Activated CD4-positive, alpha-beta T cell treated with anti-CD3 and anti-CD28 coated beads, Interleukin-2, amount 50 U/mL, for 48 hours (primary cell): Measurements from ENCODE around the gene ASCL3.
"Not testable (repeated sequence)": the region's sequence is repeated elsewhere in the genome, so short reads cannot be mapped to it uniquely, and the experiment has no call there.

Experiments
- DNase-seq, 2 experiments: peaks; one replicate each; pipeline ENCODE4 v3.0.0-alpha.2; 2020

Gene ASCL3

GRCh38 chr11:8947230-8947943 is 4.6 kb upstream of the ASCL3 start:
- no peak for DNase-seq

GRCh38 chr11:8941341-8942103 is 1.3 kb downstream of the ASCL3 start:
- no peak for DNase-seq

- no peak for DNase-seq
These were observed 5.2 kb downstream of the ASCL3 start for GRCh38 chr11:8937659-8938058.

GRCh38 chr11:8937159-8937558 is 5.7 kb downstream of the ASCL3 start:
- no peak for DNase-seq

- DNase-seq, result not testable (repeated sequence)
These were observed 7.0 kb downstream of the ASCL3 start for GRCh38 chr11:8935789-8936188.

GRCh38 chr11:8934742-8935488 is 7.9 kb downstream of the ASCL3 start:
- no peak for DNase-seq

GRCh38 chr11:8933931-8934330 is 8.9 kb downstream of the ASCL3 start:
- no peak for DNase-seq

- no peak for DNase-seq
These were observed 10.1 kb downstream of the ASCL3 start, which contains the start of gene C11orf16 for GRCh38 chr11:8932564-8933180. C11orf16 (minus strand) TSS chr11:8932947; CDS start chr11:8932308, 639 bp downstream.

- DNase-seq, result no peak
These were observed 12.2 kb downstream of the ASCL3 start for GRCh38 chr11:8930456-8931175.

- no peak for DNase-seq
These were observed 13.7 kb downstream of the ASCL3 start for GRCh38 chr11:8928981-8929615.

- no peak for DNase-seq
These were observed 14.6 kb downstream of the ASCL3 start for GRCh38 chr11:8928205-8928604.

- no peak for DNase-seq
These were observed 15.6 kb downstream of the ASCL3 start for GRCh38 chr11:8927233-8927632.

- no peak for DNase-seq
These were observed 16.6 kb downstream of the ASCL3 start for GRCh38 chr11:8926236-8926635.

GRCh38 chr11:8925711-8926110 is 17.1 kb downstream of the ASCL3 start:
- DNase-seq, result no peak

- DNase-seq, result no peak
These were observed 20.1 kb downstream of the ASCL3 start for GRCh38 chr11:8922691-8923090.

- no peak for DNase-seq
These were observed 25.5 kb downstream of the ASCL3 start for GRCh38 chr11:8917157-8917825.

- no peak for DNase-seq
These were observed 28.2 kb downstream of the ASCL3 start for GRCh38 chr11:8914661-8915018.

- peak; percentile 33 to 45 for DNase-seq
These were observed 28.7 kb downstream of the ASCL3 start for GRCh38 chr11:8913961-8914660.

- peak; percentile 93 to 94 for DNase-seq
These were observed 31.6 kb downstream of the ASCL3 start, which contains the start of gene AKIP1 for GRCh38 chr11:8911029-8911823. AKIP1 (plus strand) TSS chr11:8911189; CDS start chr11:8911450, 261 bp downstream.

- DNase-seq, result no peak
These were observed 32.2 kb downstream of the ASCL3 start for GRCh38 chr11:8910649-8911026.
